B cell (primary cell): Measurements from ENCODE around the gene AGBL4.

Source experiments
- CTCF ChIP-seq: fragments of 200-600 bp; IDR thresholded peaks from one replicate; pipeline ENCODE4 v1.8.0; 2022; ENCODE audit warnings: antibody characterized with exemption, mild to moderate bottlenecking
- EZH2 ChIP-seq: IDR thresholded peaks from 2 replicates; pipeline ENCODE4 v1.6.1; 2012; ENCODE audit warnings: borderline replicate concordance, low read depth, mild to moderate bottlenecking, moderate library complexity, low read length; ENCODE audit not compliant: insufficient read depth, poor library complexity, severe bottlenecking

GRCh38 chr1:48761986-48762385 lies 1261.8 kb downstream of the AGBL4 start:
- TF ChIP-seq CTCF (no peak), EZH2 (no peak)
